Left cardiac atrium (tissue), 4 donors: Measurements from ENCODE around the gene GNG12. TPM values are rescaled to one million over a fixed set of nuclear protein-coding genes. Genes with fewer than 3 reads are reported as not detected.
A peak's percentile ranks its signal among the peaks of the same experiment; 100 is the strongest.

ENCODE experiments used
- ATAC-seq, 2 donors: fragments of 200-7000 bp; cut with Tn5 transposase; one replicate each; pipeline ENCODE4 v1.9.1; 2020; ENCODE audit warnings: mild to moderate bottlenecking in 2 of 2, moderate library complexity in 2 of 2
- DNase-seq: peaks from one replicate; pipeline ENCODE4 v3.0.0-alpha.2; 2020
- intact Hi-C, 2 donors: fragments of 100-400 bp; cut with DNase I; formaldehyde crosslinking; loops; one replicate each; pipeline versions ENCODE4 v1.14.1 to v1.15.1; 2022 to 2023
- total RNA-seq, 2 donors: library from RNA; stranded (reverse); fragmentation: NEBNext Ultra II Directional; extraction: Animal tissue kit (Norgen Biotek cat#: 25700); gene quantifications; one replicate each; pipeline ENCODE4 v1.2.1, GENCODE V29; 2021
- donor health status: DM: no; HTN: yes; CAD: no.
- donor health status: DM: no; HTN: yes; CAD: no; lungs with severe emphysema.
- donor health status: DM: yes; HTN: yes; CAD: no.
- donor health status: Dilated cardiomyopathy.

The GNG12 gene
- total RNA-seq, 2 donors from 2014 or later: 34.1 to 49.6 TPM

GRCh38 chr1:67726224-67726623 lies 107.0 kb downstream of the GNG12 start:
- DNase-seq (no peak), ATAC-seq (no peak)
- intact Hi-C loops: no loop called here

GRCh38 chr1:67724928-67725560 lies 108.2 kb downstream of the GNG12 start:
- intact Hi-C loops: no loop called here
- peak; percentile 67 for DNase-seq
- peak; percentile 78 to 85 for ATAC-seq

GRCh38 chr1:67723620-67724019 lies 109.6 kb downstream of the GNG12 start:
- ATAC-seq: peak in 1 of 2 donors; percentile 78
- no peak for DNase-seq
- intact Hi-C loops: no loop called here

- intact Hi-C loops: no loop called here
- DNase-seq: no peak
- no peak for ATAC-seq
These were observed 110.1 kb downstream of the GNG12 start for GRCh38 chr1:67723126-67723525.

GRCh38 chr1:67722292-67722944 lies 110.8 kb downstream of the GNG12 start:
- DNase-seq (no peak), ATAC-seq (no peak)
- intact Hi-C loops: no loop called here

GRCh38 chr1:67721650-67722291 lies 111.5 kb downstream of the GNG12 start:
- DNase-seq (no peak), ATAC-seq (no peak)
- intact Hi-C loops: no loop called here

- ATAC-seq (no peak), DNase-seq (no peak)
- intact Hi-C loops: no loop called here
These were observed 112.2 kb downstream of the GNG12 start for GRCh38 chr1:67721112-67721511.

- intact Hi-C loops: no loop called here
- DNase-seq: no peak
- no peak for ATAC-seq
These were observed 113.7 kb downstream of the GNG12 start for GRCh38 chr1:67719329-67720196.

GRCh38 chr1:67717876-67718275 lies 115.4 kb downstream of the GNG12 start:
- no peak for DNase-seq
- intact Hi-C loops: no loop called here
- ATAC-seq: peak in 1 of 2 donors; percentile 57

GRCh38 chr1:67716800-67717199 lies 116.5 kb downstream of the GNG12 start:
- ATAC-seq: no peak
- no peak for DNase-seq
- intact Hi-C loops: no loop called here

- DNase-seq: no peak
- intact Hi-C loops: no loop called here
- ATAC-seq: no peak
These were observed 117.4 kb downstream of the GNG12 start for GRCh38 chr1:67715819-67716218.

GRCh38 chr1:67713057-67713846 lies 120.0 kb downstream of the GNG12 start:
- ATAC-seq: peak in 1 of 2 donors; percentile 54
- peak; percentile 33 for DNase-seq
- intact Hi-C loops: no loop called here

GRCh38 chr1:67711855-67712212 lies 121.4 kb downstream of the GNG12 start:
- DNase-seq (no peak), ATAC-seq (peak in 1 of 2 donors; percentile 16)
- intact Hi-C loops: no loop called here

- intact Hi-C loops: no loop called here
- DNase-seq: no peak
- no peak for ATAC-seq
These were observed 122.0 kb downstream of the GNG12 start for GRCh38 chr1:67711158-67711854.

- intact Hi-C loops: no loop called here
- DNase-seq: no peak
- peak; percentile 40 to 67 for ATAC-seq
These were observed 122.8 kb downstream of the GNG12 start for GRCh38 chr1:67710417-67710816.

GRCh38 chr1:67708606-67709005 lies 124.7 kb downstream of the GNG12 start:
- intact Hi-C loops: no loop called here
- DNase-seq: no peak
- no peak for ATAC-seq

GRCh38 chr1:67705735-67706453 lies 127.4 kb downstream of the GNG12 start:
- ATAC-seq (peak in 1 of 2 donors; percentile 28), DNase-seq (peak; percentile 41)
- intact Hi-C loops: no loop called here

GRCh38 chr1:67704351-67704750 lies 128.9 kb downstream of the GNG12 start:
- no peak for DNase-seq
- ATAC-seq: no peak
- intact Hi-C loops: no loop called here
